IPS-18a (cell line): ENCODE data around the gene PLXDC2.

ENCODE experiments used
- H3K27ac ChIP-seq: one replicate; pipeline ENCODE4 v1.5.1; 2013; ENCODE audit warnings: low read length
- H3K27me3 ChIP-seq: one replicate; pipeline ENCODE4 v1.6.1; 2013; ENCODE audit warnings: mild to moderate bottlenecking, low read length; ENCODE audit not compliant: control insufficient read depth, insufficient read depth
- H3K36me3 ChIP-seq: one replicate; pipeline ENCODE4 v1.6.1; 2013; ENCODE audit warnings: low read depth, low read length; ENCODE audit not compliant: control insufficient read depth
- H3K4me1 ChIP-seq: one replicate; pipeline ENCODE4 v1.6.1; 2013; ENCODE audit warnings: low read depth, low read length; ENCODE audit not compliant: control insufficient read depth
- H3K4me3 ChIP-seq: one replicate; pipeline ENCODE4 v1.5.1; 2013; ENCODE audit warnings: low read length
- H3K9ac ChIP-seq: one replicate; pipeline ENCODE4 v1.6.1; 2013; ENCODE audit warnings: mild to moderate bottlenecking, low read length, moderate library complexity
- H3K9me3 ChIP-seq: one replicate; pipeline ENCODE4 v1.6.1; 2013; ENCODE audit warnings: low read depth, low read length; ENCODE audit not compliant: control insufficient read depth

Gene PLXDC2

DNA sequence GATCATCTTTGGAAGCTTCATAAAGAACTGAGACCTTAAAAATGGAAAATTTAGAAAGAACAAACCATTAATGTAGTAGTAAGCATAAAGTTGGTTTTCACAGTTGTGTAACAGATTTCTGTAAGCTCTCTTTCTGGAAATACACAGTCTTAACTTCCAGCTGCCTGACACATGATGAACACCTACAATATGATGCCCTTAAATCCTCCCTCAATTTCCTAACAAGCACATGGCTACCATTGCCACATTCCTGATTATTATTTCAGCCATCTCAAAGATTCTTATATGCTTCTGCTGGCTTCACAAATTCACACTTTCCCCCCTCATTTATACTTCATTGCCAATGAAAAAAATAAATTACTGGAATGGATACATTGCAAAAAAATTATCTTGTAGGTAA, 49.4 kb downstream of the PLXDC2 start:
- no peak overlapping the region for H3K27ac ChIP-seq
- no peaks in the 10 kb centered on the region for H3K36me3 ChIP-seq
- H3K4me1 ChIP-seq, result no peaks in the 10 kb centered on the region
- H3K27me3 ChIP-seq, result no peaks in the 10 kb centered on the region
- no peak overlapping the region for H3K9ac ChIP-seq
- H3K4me3 ChIP-seq, result no peak overlapping the region
- H3K9me3 ChIP-seq, result no peaks in the 10 kb centered on the region

DNA sequence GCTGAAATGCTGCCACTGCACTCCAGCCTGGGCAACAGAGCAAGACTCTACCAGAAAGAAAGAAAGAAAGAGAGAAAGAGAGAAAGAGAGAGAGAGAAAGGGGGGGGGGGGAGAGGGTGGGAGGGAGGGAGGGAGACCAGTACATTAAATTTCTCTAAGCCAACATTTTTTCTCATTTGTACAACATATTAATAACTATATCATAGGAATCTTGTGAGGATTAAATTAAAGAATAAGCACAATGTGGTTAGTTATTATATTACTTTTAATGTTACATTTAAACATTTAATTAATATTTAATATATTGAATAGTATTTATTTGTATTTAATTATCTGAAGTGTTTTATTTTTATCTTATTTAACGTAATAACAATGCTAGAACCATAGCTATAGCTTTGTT, 53.1 kb downstream of the PLXDC2 start:
- peaks cover under 1% of the 10 kb centered on the region for H3K4me1 ChIP-seq
- no peaks in the 10 kb centered on the region for H3K27me3 ChIP-seq
- no peak overlapping the region for H3K9ac ChIP-seq
- no peak overlapping the region for H3K27ac ChIP-seq
- no peaks in the 10 kb centered on the region for H3K9me3 ChIP-seq
- no peak overlapping the region for H3K4me3 ChIP-seq
- no peaks in the 10 kb centered on the region for H3K36me3 ChIP-seq

DNA sequence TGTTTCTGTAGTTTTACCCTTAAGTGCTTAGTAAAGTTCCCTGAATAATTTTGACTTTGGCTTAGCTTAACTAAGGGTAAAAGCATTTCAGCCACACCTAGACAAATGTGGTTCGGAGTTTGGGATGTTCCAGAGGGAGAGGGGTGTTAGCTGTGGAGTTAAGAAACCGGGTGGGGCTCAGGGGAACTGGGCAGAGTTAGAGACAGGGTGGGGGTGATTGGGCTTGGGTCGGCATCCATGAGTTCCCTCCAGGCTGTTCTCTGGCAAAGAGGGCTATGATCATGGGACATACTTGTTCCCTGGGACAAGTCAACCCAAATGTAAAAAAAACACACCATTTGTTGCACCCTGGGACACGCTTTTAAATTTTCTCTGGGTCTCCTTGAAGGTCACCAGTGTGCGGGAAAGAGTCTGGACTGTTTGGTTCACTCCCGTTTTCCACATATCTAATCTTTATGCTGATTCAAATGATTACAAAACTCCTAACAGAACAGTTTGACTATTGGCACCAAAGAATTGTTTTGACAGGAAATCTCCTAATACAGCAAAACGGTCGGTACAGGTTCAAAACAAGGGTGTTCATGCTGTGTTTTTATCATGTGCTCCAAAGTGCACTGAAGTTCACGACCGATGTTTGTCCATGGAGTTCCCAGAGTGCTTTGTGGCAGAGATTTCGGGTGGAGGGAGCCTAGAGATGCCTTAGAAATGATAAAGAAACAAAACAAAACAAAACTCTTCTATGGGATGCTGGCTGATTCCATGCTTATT, 56.5 kb downstream of the PLXDC2 start:
- Histone ChIP-seq H3K9me3 (no peaks in the 10 kb centered on the region), H3K9ac (no peak overlapping the region), H3K4me3 (no peak overlapping the region), H3K4me1 (peaks cover 3% of the 10 kb centered on the region), H3K27me3 (no peaks in the 10 kb centered on the region), H3K27ac (no peak overlapping the region), H3K36me3 (no peaks in the 10 kb centered on the region)

DNA sequence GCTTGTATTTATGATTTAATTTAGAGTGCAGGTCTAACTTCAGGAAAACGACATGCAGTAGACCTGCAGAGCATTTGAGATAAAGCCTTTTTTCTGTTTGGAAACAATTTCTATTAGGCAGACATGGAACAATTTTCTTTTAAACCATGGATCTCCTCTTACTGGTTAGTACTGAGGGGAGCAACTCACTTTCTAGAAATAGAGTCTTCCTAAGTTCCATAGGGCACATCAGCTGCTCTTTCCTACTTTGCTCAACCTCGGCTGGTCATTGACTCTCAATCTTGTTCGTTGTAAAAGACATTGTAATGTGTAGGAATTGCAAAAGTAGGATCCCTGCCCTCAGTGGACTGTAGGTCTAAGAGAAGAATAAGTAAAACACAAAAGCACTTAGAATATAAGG, 58.0 kb downstream of the PLXDC2 start:
- Histone ChIP-seq H3K4me1 (peaks cover 3% of the 10 kb centered on the region), H3K9me3 (no peaks in the 10 kb centered on the region), H3K36me3 (no peaks in the 10 kb centered on the region), H3K27me3 (no peaks in the 10 kb centered on the region), H3K4me3 (no peak overlapping the region), H3K9ac (no peak overlapping the region), H3K27ac (no peak overlapping the region)

DNA sequence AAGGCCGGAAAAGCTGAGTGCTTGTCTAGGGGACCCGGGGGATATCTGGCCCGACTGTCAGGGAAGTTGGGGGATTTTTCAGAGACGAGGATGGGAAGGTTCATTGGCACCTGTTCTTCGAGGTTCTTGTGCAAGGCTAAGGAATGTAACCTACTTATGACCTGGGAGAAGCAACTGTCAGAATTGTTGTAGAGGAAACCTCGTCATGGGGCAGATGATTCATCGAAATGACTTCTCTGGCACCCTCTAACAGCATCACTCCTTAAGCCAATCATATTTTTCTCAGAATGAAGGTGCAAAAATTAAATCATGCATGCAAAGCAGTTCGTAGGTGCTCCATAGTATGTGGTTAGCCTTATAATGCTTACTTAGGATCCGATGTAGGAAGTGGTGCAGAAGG, 58.6 kb downstream of the PLXDC2 start:
- no peaks in the 10 kb centered on the region for H3K36me3 ChIP-seq
- H3K4me1 ChIP-seq, result peaks cover 3% of the 10 kb centered on the region
- no peaks in the 10 kb centered on the region for H3K27me3 ChIP-seq
- H3K27ac ChIP-seq, result no peak overlapping the region
- no peak overlapping the region for H3K9ac ChIP-seq
- H3K4me3 ChIP-seq, result no peak overlapping the region
- H3K9me3 ChIP-seq, result no peaks in the 10 kb centered on the region

DNA sequence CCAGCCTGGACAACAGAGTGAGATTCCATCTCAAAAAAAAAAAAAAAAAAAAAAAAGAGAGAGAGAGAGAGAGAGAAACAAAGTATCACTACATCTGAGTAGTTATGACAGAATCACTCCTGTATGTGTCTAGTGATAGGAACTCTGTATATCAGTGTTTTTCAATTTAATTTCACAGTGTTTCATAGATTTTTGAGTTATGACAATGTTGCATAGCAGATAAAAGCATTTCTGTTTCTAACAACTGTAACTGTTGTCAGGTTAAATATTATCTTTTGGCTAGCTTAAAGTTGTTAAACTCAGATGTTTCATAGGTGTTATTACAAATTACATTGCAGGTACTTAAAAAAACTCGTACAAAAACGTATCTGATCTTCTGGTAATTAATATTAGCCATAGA, 60.3 kb downstream of the PLXDC2 start:
- Histone ChIP-seq H3K9ac (no peak overlapping the region), H3K4me3 (no peak overlapping the region), H3K27ac (no peak overlapping the region), H3K36me3 (no peaks in the 10 kb centered on the region), H3K9me3 (no peaks in the 10 kb centered on the region), H3K27me3 (no peaks in the 10 kb centered on the region), H3K4me1 (peaks cover 3% of the 10 kb centered on the region)

DNA sequence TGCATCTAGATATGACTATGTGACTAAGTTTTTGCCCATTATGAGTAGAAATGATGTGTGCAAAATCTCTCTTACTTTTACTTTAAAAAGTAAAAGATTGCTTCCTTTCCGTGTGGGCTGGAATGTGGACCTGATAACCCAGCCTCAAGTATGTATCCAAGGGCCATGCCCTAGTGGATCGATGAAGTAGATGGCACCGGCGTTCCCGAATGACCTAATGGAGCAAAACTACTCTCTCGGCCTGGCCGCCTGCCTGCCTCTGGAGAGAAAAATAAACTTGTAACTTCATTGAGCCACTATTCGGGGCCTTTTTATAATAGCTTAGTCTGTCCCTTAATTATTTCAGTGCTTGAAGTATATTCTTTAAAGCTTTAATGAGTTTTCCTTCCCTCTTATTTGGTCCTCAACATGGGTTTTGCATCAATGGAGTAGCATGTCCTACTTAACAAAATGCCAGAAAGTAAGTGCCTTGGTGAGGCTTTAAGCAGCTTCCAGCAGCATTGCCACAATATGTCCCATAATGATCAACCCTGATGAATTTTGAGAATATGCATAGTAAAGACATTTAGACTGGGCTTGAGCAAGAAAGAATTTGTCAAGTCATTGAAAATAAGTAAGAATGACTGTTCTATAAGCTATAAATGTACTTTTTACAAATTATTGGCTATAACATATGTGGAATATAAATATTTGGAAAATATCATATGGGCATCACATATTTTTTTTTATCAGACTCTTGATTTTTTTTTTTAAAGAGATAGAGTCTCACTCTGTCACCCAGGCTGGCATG, 61.4 kb downstream of the PLXDC2 start:
- H3K4me1 ChIP-seq, result peaks cover 3% of the 10 kb centered on the region
- no peak overlapping the region for H3K4me3 ChIP-seq
- no peaks in the 10 kb centered on the region for H3K27me3 ChIP-seq
- H3K36me3 ChIP-seq, result no peaks in the 10 kb centered on the region
- H3K9me3 ChIP-seq, result no peaks in the 10 kb centered on the region
- no peak overlapping the region for H3K9ac ChIP-seq
- no peak overlapping the region for H3K27ac ChIP-seq

DNA sequence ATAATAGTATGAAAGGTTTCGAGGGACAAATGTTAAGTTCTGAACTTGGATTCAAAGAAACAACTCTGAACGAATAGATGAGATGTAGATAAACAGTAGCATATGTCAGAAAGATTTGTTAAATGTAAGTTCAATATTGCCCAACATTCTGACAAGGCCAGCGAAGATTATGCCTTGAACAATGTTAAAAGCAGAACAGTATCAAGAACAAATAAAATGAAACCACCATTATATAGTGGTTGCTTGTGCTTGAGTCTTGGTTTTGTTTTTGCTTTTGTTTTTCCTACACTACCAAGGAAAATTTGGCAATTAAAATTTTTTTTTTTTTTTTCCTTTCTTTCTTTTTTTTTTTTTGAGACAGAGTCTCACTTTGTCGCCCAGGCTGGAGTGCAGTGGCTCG, 66.4 kb downstream of the PLXDC2 start:
- no peaks in the 10 kb centered on the region for H3K27me3 ChIP-seq
- no peak overlapping the region for H3K9ac ChIP-seq
- H3K27ac ChIP-seq, result no peak overlapping the region
- H3K4me3 ChIP-seq, result no peak overlapping the region
- no peaks in the 10 kb centered on the region for H3K9me3 ChIP-seq
- H3K4me1 ChIP-seq, result no peaks in the 10 kb centered on the region
- H3K36me3 ChIP-seq, result no peaks in the 10 kb centered on the region

DNA sequence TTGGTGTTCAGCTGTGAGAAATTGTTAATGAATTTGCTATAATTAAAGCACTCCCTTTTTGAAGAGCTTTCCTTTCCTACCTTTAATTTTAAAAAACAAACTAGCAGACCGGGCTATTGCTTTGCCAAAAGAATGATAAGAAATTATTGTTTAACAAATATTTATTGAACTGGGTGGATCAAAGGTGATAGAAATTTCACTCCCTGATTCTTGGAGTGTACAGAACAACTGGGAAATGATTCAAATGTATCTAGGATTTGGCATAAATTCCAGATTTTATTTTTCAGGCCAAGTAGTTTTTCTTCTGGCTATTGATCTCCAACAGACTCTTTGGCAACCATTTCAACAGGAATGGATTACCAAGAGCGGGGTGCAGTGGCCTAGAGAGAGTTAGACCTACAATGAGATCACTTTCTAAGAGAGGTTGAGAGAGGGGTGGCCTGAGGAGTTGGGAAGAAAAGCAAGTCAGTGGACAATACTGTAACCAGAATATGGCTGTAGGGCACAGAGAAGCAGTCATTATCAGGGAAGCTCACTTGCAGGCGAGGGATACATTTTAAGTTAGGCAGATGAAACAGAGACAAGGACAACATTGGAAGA, 71.9 kb downstream of the PLXDC2 start:
- Histone ChIP-seq H3K4me1 (peaks cover 11% of the 10 kb centered on the region), H3K4me3 (no peak overlapping the region), H3K9me3 (no peaks in the 10 kb centered on the region), H3K27ac (no peak overlapping the region), H3K9ac (no peak overlapping the region), H3K27me3 (no peaks in the 10 kb centered on the region), H3K36me3 (no peaks in the 10 kb centered on the region)

DNA sequence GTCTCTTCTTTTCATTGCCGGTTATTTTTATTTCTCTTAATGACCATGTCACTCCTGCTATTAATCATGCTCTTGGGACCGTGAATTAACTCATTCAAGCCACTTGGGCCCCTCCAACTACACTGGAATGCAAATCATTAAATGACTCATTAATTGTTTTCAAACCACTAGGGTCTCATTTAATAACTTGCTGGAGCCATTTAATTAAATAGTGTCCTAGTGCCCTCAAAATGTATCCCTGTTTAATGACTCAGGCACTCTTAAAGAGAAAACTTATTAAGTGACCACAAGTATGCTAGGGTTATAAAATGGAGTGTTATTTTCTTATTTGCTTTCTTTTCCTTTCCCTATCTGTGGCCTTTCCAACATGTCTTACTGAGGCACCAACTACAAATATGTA, 73.0 kb downstream of the PLXDC2 start:
- H3K9ac ChIP-seq, result no peak overlapping the region
- no peaks in the 10 kb centered on the region for H3K27me3 ChIP-seq
- H3K36me3 ChIP-seq, result no peaks in the 10 kb centered on the region
- no peak overlapping the region for H3K27ac ChIP-seq
- peaks cover 11% of the 10 kb centered on the region for H3K4me1 ChIP-seq
- H3K4me3 ChIP-seq, result no peak overlapping the region
- H3K9me3 ChIP-seq, result no peaks in the 10 kb centered on the region

DNA sequence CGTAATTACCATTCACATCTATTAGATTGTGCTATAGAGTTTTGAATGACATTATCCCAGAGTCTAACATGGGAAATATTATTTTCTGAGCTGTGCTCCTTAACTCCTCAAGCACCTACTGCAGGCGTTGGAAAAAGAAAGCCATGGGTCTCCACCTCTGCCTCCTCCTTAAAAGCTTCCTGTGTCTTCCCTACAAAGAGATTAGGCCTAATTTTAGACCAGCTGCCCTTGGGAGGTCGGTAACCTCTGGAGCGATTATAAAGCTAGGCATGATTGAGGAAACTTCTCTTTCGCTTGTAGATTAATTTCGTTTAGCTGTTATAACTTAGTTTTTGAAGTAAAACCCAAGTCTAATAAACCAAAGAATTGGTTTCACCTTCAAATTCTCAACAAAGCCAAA, 75.2 kb downstream of the PLXDC2 start:
- H3K36me3 ChIP-seq, result no peaks in the 10 kb centered on the region
- H3K27ac ChIP-seq, result no peak overlapping the region
- H3K4me1 ChIP-seq, result peaks cover 11% of the 10 kb centered on the region
- no peak overlapping the region for H3K9ac ChIP-seq
- no peaks in the 10 kb centered on the region for H3K27me3 ChIP-seq
- H3K4me3 ChIP-seq, result no peak overlapping the region
- no peaks in the 10 kb centered on the region for H3K9me3 ChIP-seq
